A549 (cell line): ENCODE data around the gene C12orf54.

Source experiments
- EHF ChIP-seq: fragments of 250-450 bp; sonication (Bioruptor Pico); IDR thresholded peaks from 2 replicates; pipeline ENCODE4 v1.5.0; 2020; ENCODE audit warnings: mild to moderate bottlenecking
- POLR2A ChIP-seq: IDR thresholded peaks from 2 replicates; pipeline ENCODE4 v1.6.1; 2012; ENCODE audit warnings: mild to moderate bottlenecking, low read length
- TF ChIP-seq, protein P1 (sequence below): fragments of >200 bp; sonication (Bioruptor Twin); formaldehyde crosslinking; IDR thresholded peaks from 3 replicates; pipeline ENCODE4 v1.5.1; 2016

DNA sequence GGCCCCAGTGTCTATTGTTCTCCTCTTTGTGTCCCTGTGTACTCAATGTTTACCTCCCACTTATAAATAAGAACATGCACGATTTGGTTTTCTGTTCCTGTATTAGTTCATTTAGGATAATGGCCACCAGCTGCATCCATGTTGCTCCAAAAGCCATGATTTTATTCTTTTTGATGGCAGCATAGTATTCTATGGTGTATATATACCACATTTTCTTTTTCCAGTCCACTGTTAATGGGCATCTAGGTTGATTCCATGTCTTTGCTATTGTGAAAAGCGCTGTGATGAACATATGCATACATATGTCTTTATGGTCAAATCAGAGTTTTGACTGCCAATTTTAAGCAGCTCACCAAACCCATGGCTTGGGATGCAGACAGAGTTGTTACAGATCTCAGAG, 27.2 kb upstream of the C12orf54 start:
- TF ChIP-seq EHF (CRISPR knock-in tag) (no peak), POLR2A (no peak)
- TF ChIP-seq, protein P1, sequence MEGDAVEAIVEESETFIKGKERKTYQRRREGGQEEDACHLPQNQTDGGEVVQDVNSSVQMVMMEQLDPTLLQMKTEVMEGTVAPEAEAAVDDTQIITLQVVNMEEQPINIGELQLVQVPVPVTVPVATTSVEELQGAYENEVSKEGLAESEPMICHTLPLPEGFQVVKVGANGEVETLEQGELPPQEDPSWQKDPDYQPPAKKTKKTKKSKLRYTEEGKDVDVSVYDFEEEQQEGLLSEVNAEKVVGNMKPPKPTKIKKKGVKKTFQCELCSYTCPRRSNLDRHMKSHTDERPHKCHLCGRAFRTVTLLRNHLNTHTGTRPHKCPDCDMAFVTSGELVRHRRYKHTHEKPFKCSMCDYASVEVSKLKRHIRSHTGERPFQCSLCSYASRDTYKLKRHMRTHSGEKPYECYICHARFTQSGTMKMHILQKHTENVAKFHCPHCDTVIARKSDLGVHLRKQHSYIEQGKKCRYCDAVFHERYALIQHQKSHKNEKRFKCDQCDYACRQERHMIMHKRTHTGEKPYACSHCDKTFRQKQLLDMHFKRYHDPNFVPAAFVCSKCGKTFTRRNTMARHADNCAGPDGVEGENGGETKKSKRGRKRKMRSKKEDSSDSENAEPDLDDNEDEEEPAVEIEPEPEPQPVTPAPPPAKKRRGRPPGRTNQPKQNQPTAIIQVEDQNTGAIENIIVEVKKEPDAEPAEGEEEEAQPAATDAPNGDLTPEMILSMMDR = no peak
